Hematopoietic multipotent progenitor cell treated with erythropoietin and hydrocortisone succinate and interleukin-3 and kit ligand, for 8 days (in vitro differentiated cells): Measurements from ENCODE around the gene PLCL2.
"Not testable (repeated sequence)": the region's sequence is repeated elsewhere in the genome, so short reads cannot be mapped to it uniquely, and the experiment has no call there.

ENCODE experiments used
- DNase-seq: peaks from one replicate; pipeline ENCODE4 v3.0.0-alpha.2; 2015

Gene PLCL2

DNA sequence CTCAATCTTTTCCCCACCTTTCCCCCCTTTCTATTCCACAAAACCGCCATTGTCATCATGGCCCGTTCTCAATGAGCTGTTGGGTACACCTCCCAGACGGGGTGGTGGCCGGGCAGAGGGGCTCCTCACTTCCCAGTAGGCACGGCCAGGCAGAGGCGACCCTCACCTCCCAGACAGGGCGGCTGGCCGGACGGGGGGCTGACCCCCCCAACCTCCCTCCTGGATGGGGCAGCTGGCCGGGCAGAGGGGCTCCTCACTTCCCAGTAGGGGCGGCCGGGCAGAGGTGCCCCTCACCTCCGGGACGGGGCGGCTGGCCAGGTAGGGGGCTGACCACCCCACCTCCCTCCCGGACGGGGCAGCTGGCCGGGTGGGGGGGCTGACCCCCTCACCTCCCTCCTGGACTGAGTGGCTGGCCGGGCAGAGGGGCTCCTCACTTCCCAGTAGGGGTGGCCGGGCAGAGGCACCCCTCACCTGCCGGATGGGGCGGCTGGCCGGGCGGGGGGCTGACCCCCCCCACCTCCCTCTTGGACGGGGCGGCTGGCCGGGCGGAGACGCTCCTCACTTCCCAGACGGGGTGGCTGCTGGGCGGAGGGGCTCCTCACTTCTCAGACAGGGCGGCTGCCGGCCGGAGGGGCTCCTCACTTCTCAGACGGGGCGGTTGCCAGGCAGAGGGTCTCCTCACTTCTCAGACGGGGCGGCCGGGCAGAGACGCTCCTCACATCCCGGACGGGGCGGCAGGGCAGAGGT lies 95.2 kb downstream of the PLCL2 start:
- not testable (repeated sequence) for DNase-seq

DNA sequence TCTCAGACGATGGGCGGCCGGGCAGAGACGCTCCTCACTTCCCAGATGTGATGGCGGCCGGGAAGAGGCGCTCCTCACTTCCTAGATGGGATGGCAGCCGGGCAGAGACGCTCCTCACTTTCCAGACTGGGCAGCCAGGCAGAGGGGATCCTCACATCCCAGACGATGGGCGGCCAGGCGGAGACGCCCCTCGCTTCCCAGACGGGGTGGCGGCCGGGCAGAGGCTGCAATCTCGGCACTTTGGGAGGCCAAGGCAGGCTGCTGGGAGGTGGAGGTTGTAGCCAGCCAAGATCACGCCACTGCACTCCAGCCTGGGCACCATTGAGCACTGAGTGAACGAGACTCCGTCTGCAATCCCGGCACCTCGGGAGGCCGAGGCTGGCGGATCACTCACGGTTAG lies 95.8 kb downstream of the PLCL2 start:
- not testable (repeated sequence) for DNase-seq

DNA sequence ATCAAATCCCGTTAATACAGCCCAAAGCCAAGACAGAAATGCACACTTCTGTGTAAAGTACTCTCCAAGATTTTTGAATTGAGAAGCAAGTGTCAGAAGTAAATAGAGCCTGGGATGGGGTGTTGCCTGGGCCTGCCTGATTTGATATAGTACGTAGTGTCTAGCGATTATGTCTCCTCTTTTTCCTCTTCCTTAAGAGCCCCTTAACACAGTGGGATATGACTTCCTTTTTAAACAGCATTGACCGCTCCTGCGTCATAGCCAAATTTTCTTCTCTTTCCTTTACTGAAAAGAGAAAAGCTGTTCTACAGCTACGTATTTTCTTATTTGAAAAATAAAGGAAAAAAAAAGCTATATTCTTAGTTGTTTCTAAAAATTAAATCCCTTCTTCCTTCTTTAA lies 97.7 kb downstream of the PLCL2 start:
- peak; percentile 4 for DNase-seq

DNA sequence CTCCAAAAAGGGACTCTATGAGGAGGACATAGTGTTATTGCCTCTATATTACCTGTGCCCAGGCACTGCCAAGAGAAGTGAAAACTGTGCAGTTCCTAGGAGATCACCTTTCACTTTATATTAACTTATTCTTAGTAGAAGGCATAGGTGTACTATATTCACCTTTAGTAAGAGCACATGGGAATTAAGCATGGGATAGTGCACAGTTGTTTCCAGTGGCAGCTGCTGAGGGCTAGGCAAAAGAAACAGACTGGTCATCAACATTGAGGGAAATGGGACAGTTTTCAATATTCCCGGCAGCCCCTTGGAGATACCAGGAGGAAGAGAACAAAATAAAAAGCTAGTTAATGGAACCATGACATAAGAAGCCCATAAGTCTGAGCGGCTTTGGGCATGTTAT lies 100.9 kb downstream of the PLCL2 start:
- no peak for DNase-seq

DNA sequence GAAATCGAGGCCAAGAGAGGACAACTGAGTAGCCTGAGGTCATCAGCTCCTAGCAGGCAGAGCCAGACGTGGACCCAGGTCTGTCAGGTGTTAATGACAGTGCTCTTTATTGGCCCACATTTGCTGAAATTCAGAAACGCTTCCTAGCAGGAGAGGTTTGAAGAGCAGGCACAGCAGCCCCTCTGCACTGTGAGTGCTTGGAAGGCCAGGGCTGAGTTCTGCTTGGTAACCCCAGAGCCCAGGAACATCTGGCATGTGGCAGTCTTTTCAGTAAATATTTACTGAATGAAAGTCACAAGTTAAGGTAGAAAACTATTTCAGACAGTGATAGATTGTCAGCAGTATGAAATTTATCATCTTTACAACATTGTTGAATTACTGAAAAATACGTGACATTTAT lies 102.4 kb downstream of the PLCL2 start:
- no peak for DNase-seq

DNA sequence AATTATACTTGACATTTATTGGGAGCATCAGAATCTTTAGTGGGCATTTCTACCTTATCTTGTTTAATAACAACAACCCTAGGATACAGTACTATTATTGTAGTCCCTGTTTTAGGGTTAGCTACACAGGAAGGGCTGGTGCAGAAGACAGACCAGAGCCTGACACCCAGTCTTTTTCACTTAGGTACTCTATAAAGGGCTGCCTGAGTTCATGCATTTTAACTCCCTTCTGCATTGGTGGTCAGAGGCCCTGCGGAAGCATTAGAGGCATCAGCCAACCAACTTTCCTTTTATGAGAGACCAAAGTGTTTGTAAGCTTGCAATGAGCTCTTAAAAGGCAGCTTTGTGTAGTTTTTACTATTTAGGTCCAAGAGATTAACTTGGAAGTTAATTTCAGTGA lies 105.4 kb downstream of the PLCL2 start:
- DNase-seq: no peak

DNA sequence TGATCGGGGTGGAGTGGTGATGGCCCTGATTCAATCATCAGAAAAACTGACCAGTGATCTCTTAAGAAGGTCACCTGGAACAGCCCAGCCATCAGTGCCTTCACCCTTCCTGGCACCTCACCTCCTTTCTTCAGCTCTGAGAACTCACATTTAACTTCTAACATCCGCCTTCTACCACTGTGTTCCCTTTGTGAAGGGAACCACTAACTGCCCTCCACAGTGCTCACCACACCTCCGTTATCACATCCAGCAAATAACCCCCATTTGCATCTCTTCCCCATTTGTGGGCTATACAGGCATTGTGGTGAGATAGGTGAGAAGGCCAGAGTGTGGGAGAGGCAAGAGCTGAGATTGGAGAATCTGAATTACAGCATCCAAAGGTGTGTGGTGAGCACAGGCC lies 107.4 kb downstream of the PLCL2 start:
- no peak for DNase-seq

DNA sequence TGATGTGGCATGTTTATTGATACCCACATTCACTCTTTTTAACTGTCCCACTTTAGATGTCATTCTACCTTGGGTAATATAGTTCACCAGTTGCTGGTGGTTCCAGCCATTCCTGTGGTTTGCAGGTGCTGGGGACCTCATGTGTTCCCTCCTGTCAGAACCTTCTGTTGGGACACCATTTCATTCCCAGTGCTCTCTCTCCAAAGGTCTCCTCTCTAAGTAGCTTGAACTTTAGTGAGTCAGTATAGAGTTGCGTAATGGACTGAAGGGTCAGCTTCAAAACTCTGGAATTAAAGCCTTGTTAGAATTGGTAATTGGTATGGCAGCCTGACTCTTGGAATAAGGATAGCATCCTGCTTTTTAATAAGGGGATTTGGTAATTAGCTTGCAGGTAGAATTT lies 108.5 kb downstream of the PLCL2 start:
- DNase-seq: no peak

DNA sequence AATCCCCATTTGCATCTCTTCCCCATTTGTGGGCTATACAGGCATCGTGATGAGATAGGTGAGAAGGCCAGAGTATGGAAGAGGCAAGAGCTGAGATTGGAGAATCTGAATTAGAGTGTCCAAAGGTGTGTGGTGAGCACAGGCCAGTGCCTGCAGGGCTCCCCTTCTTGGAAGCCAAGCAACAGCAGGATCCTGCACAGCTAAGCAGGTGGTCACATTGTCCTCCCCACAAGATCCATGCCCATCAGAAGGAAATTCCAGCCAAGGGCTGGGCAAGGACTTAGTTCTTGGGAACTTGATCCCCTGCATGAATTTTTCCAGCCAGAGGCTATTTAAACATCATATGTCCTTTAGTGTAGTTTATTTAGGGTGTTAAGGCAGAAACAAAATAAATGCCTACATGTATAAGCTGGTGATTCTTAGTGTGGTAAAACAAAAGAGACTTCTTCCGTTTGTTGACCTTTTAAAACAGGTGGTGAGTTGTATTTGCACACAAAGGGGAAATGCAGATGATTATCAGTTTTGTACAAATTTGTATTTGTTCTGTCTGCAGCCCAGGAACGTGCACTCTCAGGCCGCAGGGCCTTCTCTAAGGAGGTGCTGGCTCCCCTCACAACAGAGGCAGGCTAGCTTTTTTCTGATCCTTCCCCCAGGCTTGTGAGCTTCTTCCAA lies 110.2 kb downstream of the PLCL2 start:
- no peak for DNase-seq

DNA sequence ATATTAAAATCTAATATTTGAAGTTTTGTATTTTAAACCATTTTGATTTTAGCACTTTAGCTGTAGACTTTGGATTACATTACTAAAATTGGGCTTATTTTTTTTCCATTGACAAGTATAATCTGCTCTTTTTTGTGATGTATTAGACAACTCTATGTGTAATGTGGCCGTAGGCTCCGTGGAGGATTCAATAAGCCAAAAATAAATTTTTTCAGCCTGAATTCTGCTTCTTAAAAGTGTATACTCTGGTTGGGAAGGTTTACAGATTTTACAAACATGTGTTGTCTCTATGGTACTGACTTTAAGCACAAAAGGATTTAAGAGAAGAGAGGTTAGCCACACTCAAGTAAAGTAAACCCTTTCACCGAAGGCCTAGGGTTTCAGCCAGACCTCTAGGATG lies 110.8 kb downstream of the PLCL2 start:
- DNase-seq: no peak

DNA sequence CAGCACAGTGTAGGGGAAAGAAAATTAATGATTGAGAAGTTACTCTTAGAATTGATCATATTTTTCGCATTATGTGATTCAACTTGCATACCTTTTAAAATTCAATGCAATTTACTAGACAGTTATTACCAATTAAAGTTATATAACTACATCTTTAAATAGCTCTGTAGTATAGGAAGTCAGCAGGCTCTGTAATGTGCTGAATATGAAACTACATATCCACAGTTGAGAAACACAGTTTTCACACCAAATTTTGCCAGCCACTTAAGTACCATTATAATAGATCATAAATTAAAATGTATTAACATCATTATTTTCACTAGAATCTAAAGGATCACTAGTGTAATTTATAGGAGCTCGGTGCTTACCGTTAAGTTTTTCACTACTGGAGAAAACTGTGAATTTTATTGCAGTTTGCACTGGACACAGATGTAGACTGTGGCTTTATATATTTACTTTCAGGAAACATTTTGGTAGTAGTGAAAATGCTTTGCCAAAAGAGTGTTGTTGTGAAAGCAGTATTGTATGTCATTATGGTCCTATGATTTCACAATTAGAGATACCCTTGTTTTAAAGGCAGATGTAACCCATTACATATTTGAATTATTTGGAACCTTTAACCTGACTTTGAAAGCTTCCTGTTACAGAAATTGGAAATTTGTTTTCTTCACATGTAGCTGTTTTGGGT lies 113.6 kb downstream of the PLCL2 start:
- no peak for DNase-seq

DNA sequence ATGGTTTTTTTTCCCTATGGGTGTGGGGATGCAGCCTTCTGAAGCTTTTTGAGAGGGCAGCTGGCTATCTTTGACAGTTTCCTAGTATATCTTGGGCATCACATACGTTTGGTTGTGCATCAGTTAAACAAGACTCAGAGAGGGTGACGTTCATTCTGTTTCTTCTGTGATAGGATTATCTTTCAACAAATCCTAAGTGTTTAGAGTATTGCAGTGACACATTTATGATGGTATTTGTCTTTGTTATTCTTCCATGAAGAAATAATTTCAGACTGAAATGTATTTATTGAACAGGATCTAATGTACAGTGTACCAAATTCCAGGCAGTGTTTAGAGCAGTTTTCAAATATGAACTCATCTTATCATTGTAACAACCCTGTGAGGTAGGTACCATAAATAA lies 114.4 kb downstream of the PLCL2 start:
- peak; percentile 20 for DNase-seq

DNA sequence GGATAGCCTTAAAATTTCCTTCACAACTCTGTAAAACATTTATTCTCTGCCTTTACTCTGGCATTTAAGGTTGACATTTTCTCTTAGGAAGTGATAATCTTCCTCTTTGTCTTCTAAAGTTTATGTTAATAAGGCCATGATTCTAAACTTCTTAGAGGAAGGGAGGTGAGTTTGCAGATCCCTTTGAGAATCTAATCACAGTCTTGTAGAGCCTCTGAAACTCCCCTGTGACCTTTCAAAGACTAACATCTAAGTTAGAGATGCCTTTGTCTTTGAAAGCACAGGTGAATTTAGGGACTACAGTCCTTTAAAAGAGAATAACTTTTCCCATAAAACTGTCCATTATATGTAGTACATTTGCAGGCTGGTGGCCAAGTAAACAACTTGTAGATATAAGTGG lies 115.1 kb downstream of the PLCL2 start:
- no peak for DNase-seq

DNA sequence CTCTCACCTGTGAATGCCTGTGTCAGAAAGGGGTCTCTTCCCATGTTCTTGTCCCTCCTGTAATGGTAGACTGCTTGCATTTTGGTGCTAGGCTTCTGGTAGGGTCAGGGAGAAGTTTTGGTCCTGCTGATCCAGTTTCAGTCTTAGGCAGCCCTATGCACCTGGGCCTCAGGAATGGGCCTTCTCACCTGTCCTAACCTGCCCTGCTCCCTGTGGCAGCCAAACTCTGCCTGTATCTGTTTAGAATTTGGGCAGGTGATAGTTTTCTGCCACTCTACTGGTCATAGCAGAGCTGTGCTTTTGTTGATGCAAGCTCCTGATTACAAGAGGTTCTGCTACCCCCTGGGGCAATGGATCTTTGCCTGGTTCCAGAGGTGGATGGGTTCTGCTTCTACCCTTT lies 118.7 kb downstream of the PLCL2 start:
- DNase-seq: no peak

DNA sequence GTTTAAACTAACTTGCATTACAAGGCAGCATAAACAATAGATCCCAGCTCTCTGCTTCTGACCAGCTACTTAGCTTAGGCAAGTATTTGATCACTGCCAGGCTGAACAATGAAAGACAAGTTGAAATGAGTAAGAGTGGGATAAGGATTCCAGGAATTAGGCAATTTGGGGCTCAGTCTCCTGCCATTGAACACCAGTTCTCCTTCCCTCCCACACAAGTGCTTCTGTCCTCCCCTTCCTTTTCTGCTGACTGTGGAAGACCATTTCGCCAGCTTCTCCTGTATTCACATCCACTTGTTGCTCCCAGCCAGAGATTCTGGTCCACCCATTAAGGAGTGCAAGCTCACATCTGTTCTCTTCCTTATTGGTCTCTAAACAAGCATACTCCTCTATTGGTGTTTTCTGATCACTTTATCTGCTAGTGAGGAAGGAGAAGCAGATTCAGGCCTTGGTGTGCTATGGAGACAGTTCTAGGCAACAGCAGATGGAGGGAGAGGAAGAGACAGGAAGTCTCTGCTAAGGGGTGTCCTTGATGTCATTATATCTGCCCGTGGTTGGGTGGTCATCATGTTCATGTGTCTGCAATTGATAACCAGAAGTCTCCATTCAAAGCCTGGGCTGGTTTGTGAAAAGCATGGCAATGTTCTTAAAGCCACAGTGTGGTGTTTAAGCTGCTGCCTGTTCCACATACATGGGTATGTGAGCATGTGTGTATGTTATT lies 121.5 kb downstream of the PLCL2 start:
- DNase-seq: peak; percentile 86

DNA sequence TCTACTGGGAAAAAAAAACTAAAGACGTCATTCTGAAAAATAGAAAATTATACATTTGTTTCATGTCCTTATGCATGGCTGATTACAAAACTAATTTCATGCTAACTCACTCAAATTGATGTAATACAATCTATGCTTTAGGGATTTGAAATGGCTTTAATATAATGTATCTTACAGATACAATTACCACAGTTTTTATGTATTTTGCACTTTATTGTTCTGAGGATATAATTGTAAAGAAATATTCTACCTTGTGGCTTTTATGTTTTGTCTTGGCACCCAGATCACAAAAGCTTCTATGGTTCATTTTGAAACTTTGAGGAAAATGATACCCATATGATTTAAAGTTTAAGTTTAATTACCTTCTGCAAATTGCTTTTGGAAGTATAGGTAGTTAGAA lies 122.5 kb downstream of the PLCL2 start:
- no peak for DNase-seq

DNA sequence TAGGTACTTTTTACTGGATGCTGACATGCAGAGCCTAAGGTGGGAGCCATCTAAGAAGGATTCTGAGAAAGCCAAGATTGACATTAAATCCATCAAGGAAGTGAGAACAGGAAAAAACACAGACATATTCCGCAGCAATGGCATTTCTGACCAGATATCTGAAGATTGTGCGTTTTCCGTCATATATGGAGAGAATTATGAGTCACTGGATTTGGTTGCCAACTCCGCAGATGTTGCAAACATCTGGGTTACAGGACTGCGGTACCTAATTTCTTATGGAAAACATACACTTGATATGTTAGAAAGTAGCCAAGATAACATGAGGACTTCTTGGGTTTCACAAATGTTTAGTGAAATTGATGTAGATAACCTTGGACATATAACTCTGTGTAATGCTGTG lies 125.1 kb downstream of the PLCL2 start:
- no peak for DNase-seq

DNA sequence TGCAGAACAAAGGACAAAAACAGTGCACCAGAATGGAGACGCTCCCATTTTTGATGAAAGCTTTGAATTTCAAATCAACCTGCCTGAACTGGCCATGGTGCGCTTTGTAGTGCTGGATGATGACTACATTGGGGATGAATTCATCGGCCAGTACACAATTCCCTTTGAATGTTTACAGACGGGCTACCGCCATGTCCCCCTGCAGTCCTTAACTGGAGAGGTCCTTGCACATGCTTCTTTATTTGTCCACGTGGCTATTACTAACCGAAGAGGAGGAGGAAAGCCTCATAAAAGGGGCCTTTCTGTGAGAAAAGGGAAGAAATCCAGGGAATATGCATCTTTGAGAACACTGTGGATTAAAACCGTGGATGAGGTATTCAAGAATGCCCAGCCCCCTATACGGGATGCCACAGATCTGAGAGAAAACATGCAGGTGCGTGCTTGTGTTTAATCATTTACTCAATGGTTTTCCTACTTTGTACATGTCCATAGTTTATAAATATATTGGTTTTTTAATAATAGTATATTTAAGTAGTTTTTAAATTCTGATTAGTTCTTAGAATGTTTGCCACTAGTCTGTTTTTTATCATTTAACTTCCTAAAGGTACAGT lies 127.1 kb downstream of the PLCL2 start:
- no peak for DNase-seq

DNA sequence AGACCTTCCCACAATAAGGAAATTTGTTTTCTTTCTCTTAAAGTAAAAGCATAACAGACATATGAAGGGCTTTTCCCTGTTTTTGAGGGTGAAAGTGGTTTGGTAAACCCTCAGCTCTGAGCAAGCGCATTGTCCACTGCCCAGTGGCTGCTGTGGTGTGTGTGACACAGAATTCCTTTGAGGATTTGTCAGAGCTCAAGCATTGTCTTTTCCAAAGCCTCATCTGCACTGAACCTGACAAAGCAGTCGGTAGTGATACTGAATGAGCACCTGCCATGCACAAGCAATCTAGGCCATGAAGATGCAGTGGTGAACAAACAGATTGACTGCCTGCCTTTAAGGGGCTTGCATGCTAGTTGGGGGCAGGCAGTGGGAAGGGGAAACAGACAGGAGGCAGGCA lies 128.3 kb downstream of the PLCL2 start:
- DNase-seq: no peak

DNA sequence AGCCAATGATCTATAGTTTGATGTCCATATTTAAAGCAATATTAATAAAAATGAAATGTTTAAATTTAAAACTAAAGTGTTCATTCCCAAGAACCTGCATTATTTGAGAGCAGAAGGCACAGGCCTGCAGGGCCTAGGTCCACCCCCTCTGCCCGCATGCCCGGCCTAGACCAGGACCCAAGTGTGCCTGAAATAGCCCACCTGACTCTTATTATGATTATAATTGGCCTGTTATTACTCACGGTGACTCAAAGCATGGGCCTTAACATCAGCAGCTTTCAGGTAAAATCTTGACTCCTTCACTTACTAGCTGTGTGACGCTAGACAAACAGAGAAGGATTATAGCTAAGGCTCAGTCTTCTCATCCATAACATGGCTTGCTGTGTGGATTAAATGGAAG lies 128.8 kb downstream of the PLCL2 start:
- no peak for DNase-seq

DNA sequence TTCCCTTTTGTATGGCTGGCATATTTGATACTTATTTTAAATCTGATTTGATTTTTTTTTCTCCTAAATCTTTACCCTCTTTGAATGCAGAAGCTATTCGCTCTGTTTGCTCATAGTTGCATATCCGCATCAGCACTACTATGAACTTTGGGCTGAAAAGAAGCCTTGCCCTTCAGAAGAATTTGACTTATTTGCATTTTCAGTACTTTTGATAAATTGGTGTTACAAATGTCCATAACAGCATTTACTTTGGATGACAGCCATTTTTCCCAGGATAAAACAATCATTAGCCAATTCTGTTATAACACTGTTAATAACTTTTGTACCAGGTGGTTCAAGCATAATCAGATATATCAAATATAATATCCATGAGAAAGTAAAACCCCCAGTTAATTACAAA lies 129.5 kb downstream of the PLCL2 start:
- no peak for DNase-seq

DNA sequence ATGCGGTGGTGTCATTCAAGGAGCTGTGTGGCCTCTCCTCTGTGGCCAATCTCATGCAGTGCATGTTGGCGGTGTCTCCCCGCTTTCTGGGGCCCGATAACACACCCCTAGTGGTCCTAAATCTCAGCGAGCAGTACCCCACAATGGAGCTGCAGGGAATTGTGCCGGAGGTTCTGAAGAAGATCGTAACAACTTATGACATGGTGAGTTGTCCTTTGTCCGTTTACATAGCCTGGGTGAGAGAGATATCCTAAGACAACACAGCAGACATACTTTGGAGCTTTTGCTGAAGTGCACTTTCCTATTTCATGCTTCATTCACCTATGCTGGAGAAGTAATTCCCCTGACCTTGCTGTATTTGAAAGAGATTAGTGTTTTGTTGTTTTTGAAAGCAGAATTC lies 130.0 kb downstream of the PLCL2 start:
- no peak for DNase-seq

DNA sequence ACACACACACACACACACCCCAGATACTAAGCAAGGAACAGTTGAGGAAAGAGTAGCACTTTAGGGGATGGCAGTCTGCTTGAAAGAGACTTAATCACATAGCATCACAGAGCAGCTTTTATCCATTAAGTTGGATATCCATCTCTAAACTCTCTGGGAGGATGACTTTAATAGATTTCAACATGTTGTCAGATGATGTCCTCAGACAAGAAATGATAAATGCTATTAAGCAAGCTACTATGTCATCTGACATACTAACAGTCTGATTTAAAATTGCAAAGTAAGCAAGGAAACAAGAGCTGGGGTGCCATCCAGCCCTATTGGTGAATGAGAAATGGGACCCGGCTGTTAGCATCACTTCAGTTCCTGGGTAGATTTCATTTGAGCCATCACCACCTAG lies 136.9 kb downstream of the PLCL2 start:
- no peak for DNase-seq
